Keratinocyte (primary cell): ENCODE data around the gene TVP23A. TPM values are rescaled to one million over a fixed set of nuclear protein-coding genes. Genes with fewer than 3 reads are reported as not detected.
A peak's percentile ranks its signal among the peaks of the same experiment; 100 is the strongest.

Experiments used
- DNase-seq: peaks from one replicate; pipeline ENCODE4 v3.0.0-alpha.2; 2011; ENCODE audit warnings: low read depth, missing footprints, low spot score
- FAIRE-seq: peaks from 2 replicates; lab custom pipeline; 2011; peaks lifted over from hg19 to GRCh38; lab: Jason Lieb, UNC
- H2AFZ ChIP-seq: 2 replicates; pipeline ENCODE4 v1.6.0; 2012; ENCODE audit warnings: low read length, control low read depth, inconsistent platforms; ENCODE audit not compliant: control insufficient read depth
- H3K27ac ChIP-seq: 2 replicates; pipeline ENCODE4 v1.5.1; 2011; ENCODE audit warnings: low read length; ENCODE audit not compliant: control insufficient read depth, insufficient read depth
- H3K27me3 ChIP-seq: 3 replicates; pipeline ENCODE4 v1.6.0; 2011; ENCODE audit warnings: low read length; ENCODE audit not compliant: control insufficient read depth, insufficient read depth; ENCODE audit errors: extremely low read depth
- H3K36me3 ChIP-seq, 2 experiments: 2 replicates in 1 of 2; 3 replicates in 1 of 2; pipeline ENCODE4 v1.5.1; 2011; ENCODE audit warnings: low read length in 2 of 2, mild to moderate bottlenecking in 1 of 2; ENCODE audit not compliant: control insufficient read depth in 2 of 2, insufficient read depth in 2 of 2; ENCODE audit errors: extremely low read depth in 1 of 2
- H3K4me1 ChIP-seq: 3 replicates; pipeline ENCODE4 v1.5.1; 2011; ENCODE audit warnings: low read length; ENCODE audit not compliant: control insufficient read depth, insufficient read depth; ENCODE audit errors: extremely low read depth
- H3K4me2 ChIP-seq: 3 replicates; pipeline ENCODE4 v1.6.0; 2011; ENCODE audit warnings: low read depth, low read length; ENCODE audit not compliant: control insufficient read depth, insufficient read depth; ENCODE audit errors: extremely low read depth
- H3K4me3 ChIP-seq, 3 experiments: fragments of 200-600 bp in 1 of 3; sonication (generic) in 1 of 3; 2 replicates in 2 of 3; 3 replicates in 1 of 3; pipeline ENCODE4 v1.5.1; 2011 to 2016; ENCODE audit warnings: low read length in 3 of 3, mild to moderate bottlenecking in 3 of 3, control low read depth in 2 of 3, inconsistent platforms in 1 of 3, low read depth in 1 of 3, mixed read lengths in 1 of 3, mixed run types in 1 of 3, moderate library complexity in 1 of 3; ENCODE audit not compliant: control insufficient read depth in 2 of 3, insufficient read depth in 2 of 3; ENCODE audit errors: extremely low read depth in 1 of 3
- H3K79me2 ChIP-seq: 2 replicates; pipeline ENCODE4 v1.6.0; 2012; ENCODE audit warnings: low read length; ENCODE audit not compliant: control insufficient read depth, insufficient read depth
- H3K9ac ChIP-seq: 3 replicates; pipeline ENCODE4 v1.6.0; 2011; ENCODE audit warnings: low read length; ENCODE audit not compliant: control insufficient read depth, insufficient read depth; ENCODE audit errors: extremely low read depth
- H3K9me1 ChIP-seq: 3 replicates; pipeline ENCODE4 v1.6.0; 2011; ENCODE audit warnings: low read length; ENCODE audit not compliant: control insufficient read depth, insufficient read depth; ENCODE audit errors: extremely low read depth
- H3K9me3 ChIP-seq: 2 replicates; pipeline ENCODE4 v1.5.1; 2012; ENCODE audit warnings: low read depth, low read length; ENCODE audit not compliant: control insufficient read depth
- H4K20me1 ChIP-seq: 3 replicates; pipeline ENCODE4 v1.6.0; 2011; ENCODE audit warnings: low read length; ENCODE audit not compliant: control insufficient read depth, insufficient read depth; ENCODE audit errors: extremely low read depth
- EZH2 ChIP-seq: IDR thresholded peaks from one replicate; pipeline ENCODE4 v1.6.1; 2012; ENCODE audit warnings: inconsistent platforms, mild to moderate bottlenecking, low read length, moderate library complexity
- dilution Hi-C: fragments of 300-500 bp; cut with MboI; formaldehyde crosslinking; loops from one replicate; pipeline ENCODE4 v1.7.0; 2020; ENCODE audit warnings: low sequenced_read_pairs; ENCODE audit not compliant: extremely low pct_ligation_motif_present
- polyA minus RNA-seq, 3 experiments: library from RNA; depleted of rRNA, polyadenylated mRNA; stranded (reverse); fragments of >200 nt; gene quantifications; 1 replicate in 1 of 3; 2 replicates in 1 of 3; 3 replicates in 1 of 3; pipeline ENCODE4 v1.2.3, GENCODE V29; 2011
- polyA plus RNA-seq, 5 experiments: library from polyadenylated mRNA; depleted of rRNA in 3 of 5; stranded (reverse) in 3 of 5; stranded (forward) in 1 of 5; unstranded in 1 of 5; fragments of >200 nt; gene quantifications; 1 replicate in 1 of 5; 2 replicates in 3 of 5; 3 replicates in 1 of 5; pipeline versions ENCODE4 v1.2.1 to v1.2.3, GENCODE V29; 2011 to 2012; ENCODE audit warnings: missing spikeins in 2 of 5, low read depth in 1 of 5, low replicate concordance in 1 of 5
- TF ChIP-seq, protein P1 (sequence below), 3 experiments: IDR thresholded peaks in 1 of 3; conservative IDR thresholded peaks in 1 of 3; optimal IDR thresholded peaks in 1 of 3; 2 replicates in 2 of 3; 3 replicates in 1 of 3; pipeline versions ENCODE3 to v1.5.1; 2011; ENCODE audit warnings: low read length in 3 of 3, mild to moderate bottlenecking in 3 of 3, moderate library complexity in 2 of 3, control low read depth in 1 of 3, inconsistent platforms in 1 of 3; ENCODE audit not compliant: insufficient read depth in 2 of 3; ENCODE audit errors: extremely low read depth in 1 of 3

Gene TVP23A
- polyA plus RNA-seq (not detected in 3 replicates), polyA minus RNA-seq (not detected in 3 replicates)
- polyA plus RNA-seq (2011; ENCODE audit: low read depth): not detected
- polyA plus RNA-seq (2011; cell fraction: cytosol; rRNA removed): not detected in 2 replicates
- polyA plus RNA-seq (2011; cell fraction: nucleus; rRNA removed): not detected in 2 replicates
- polyA plus RNA-seq (2012; ENCODE audit: low replicate concordance): 0.05 and 0.07 TPM in 2 replicates
- not detected for polyA minus RNA-seq (2011; cell fraction: cytosol; rRNA and poly(A)+ RNA removed)
- not detected in 2 replicates for polyA minus RNA-seq (2011; cell fraction: nucleus; rRNA and poly(A)+ RNA removed)

DNA sequence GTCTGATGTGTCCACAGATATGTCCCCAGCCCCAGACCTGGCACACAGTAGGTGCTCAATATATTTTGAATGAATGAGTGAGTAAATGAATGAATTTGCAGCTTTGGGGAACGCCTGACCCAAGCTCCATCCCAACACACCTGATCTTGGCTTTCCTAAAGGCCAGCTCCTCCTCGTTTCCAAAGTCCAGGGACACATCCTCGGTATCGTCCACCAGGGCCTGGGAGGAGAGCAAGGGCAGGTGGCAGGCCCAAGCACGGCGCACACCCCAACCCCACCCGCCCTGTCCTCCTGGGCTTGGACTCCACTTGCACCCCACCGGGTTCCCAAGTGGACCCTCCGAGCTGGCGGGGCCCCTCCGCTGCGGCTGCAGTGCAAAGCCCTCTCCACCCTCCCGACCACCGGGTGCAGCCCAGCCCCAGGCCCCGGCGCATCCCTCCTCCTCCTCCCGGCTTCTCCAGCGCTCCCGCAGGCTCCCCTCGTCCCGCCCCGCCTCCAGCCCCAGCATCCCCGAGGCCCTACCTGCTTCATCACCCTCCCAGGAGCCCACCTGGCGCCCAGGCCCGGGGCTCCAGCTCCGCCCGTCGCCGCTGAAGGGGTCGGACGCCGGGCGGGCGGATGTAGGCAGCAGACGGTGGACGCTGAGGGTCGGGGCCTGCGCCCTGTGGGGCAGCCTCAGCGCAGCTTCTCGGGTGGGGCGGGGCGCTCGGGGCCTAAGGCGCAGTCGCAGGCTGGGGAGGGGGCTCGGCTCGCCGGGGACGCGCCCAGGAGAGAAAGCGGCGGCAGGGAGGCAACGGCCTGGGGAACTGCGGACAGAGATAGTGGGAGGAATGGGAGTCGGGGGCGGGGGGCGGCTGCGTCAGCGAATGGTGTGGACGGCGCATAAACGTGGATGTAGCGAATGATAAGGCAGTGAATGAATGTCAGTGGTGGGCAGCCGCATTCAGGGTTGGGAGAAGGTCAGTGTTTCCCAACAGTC is at the start of gene TVP23A:
Gene TVP23A (minus strand): TSS at position 832 of the 979 bp plus-strand sequence. CDS start 301 bp downstream, at position 531.
- Histone ChIP-seq H3K79me2 (no peaks in the 10 kb centered on the region), H3K9ac (no peak within 1 kb of the TSS), H2AFZ (no peak within 1 kb of the TSS), H4K20me1 (no peaks in the 10 kb centered on the region), H3K9me3 (no peaks in the 10 kb centered on the region), H3K27ac (no peak within 1 kb of the TSS), H3K4me2 (no peak within 1 kb of the TSS), H3K27me3 (peaks cover 4% of the 10 kb centered on the region), H3K36me3 (no peaks in the 10 kb centered on the region), H3K9me1 (no peaks in the 10 kb centered on the region), H3K4me3 (no peak within 1 kb of the TSS), H3K4me1 (no peaks in the 10 kb centered on the region)
- DNase-seq (no peak), FAIRE-seq (no peak)
- dilution Hi-C loops: no loop called here
- TF ChIP-seq, protein P1, sequence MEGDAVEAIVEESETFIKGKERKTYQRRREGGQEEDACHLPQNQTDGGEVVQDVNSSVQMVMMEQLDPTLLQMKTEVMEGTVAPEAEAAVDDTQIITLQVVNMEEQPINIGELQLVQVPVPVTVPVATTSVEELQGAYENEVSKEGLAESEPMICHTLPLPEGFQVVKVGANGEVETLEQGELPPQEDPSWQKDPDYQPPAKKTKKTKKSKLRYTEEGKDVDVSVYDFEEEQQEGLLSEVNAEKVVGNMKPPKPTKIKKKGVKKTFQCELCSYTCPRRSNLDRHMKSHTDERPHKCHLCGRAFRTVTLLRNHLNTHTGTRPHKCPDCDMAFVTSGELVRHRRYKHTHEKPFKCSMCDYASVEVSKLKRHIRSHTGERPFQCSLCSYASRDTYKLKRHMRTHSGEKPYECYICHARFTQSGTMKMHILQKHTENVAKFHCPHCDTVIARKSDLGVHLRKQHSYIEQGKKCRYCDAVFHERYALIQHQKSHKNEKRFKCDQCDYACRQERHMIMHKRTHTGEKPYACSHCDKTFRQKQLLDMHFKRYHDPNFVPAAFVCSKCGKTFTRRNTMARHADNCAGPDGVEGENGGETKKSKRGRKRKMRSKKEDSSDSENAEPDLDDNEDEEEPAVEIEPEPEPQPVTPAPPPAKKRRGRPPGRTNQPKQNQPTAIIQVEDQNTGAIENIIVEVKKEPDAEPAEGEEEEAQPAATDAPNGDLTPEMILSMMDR (optimal IDR thresholded peaks at IDR 0.05 in 1 of 3, IDR thresholded peaks at IDR 0.05 in 1 of 3, conservative IDR thresholded peaks at IDR 0.05 in 1 of 3; ENCODE audit: extremely low read depth in 1 of 3, insufficient read depth in 2 of 3, low read length in 3 of 3): no peak
- TF ChIP-seq EZH2: peak; percentile 20

DNA sequence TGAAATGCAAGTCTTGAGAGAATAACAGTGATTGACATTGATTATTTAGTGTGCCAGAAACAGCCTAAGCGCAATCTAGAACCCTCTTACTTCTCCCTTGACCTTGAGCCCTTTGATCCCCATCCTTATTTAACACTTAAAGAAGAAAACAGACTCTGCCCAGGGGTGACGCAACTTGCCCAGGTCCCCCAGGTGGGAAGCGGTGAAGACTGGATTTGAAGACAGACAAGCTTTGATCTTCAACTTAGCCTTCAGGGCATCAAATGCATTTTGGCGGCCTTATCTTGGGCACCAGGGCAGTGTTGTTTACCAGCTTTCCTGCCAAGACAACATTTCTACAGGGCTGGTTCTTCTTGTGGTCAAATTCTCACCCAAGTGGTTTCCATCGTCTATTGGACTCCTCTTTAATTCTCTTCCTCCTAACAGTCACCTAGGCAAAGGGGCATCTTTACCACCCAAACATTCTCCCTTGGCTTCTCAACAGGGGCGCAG is 49.6 kb upstream of the TVP23A start:
- H3K4me2 ChIP-seq: no peak overlapping the region
- no peak overlapping the region for H3K9ac ChIP-seq
- H3K36me3 ChIP-seq: no peaks in the 10 kb centered on the region
- TF ChIP-seq EZH2: no peak
- TF ChIP-seq, protein P1 (optimal IDR thresholded peaks at IDR 0.05 in 1 of 3, IDR thresholded peaks at IDR 0.05 in 1 of 3, conservative IDR thresholded peaks at IDR 0.05 in 1 of 3; ENCODE audit: extremely low read depth in 1 of 3, insufficient read depth in 2 of 3, low read length in 3 of 3): no peak
- H4K20me1 ChIP-seq: no peaks in the 10 kb centered on the region
- DNase-seq (no peak), FAIRE-seq (no peak)
- no peaks in the 10 kb centered on the region for H3K9me3 ChIP-seq
- peaks cover 14% of the 10 kb centered on the region for H3K4me1 ChIP-seq
- no peaks in the 10 kb centered on the region for H3K9me1 ChIP-seq
- no peak overlapping the region for H3K4me3 ChIP-seq
- dilution Hi-C loops: no loop called here
- no peaks in the 10 kb centered on the region for H3K79me2 ChIP-seq
- no peak overlapping the region for H2AFZ ChIP-seq
- peaks cover 15% of the 10 kb centered on the region for H3K27me3 ChIP-seq
- no peak overlapping the region for H3K27ac ChIP-seq
